HepG2 (cell line): Measurements from ENCODE around the gene POLN. TPM values are rescaled to one million over a fixed set of nuclear protein-coding genes. Genes with fewer than 3 reads are reported as not detected.

ENCODE experiments used
- BRCA1 ChIP-seq: sonication (generic); formaldehyde crosslinking; IDR thresholded peaks from 2 replicates; pipeline ENCODE4 v1.4.0; 2020; ENCODE audit warnings: missing genetic modification reagents
- ERF ChIP-seq: IDR thresholded peaks from 2 replicates; pipeline ENCODE4 v1.6.1; 2018; ENCODE audit warnings: missing biosample characterization, missing genetic modification reagents
- FOSL1 ChIP-seq: sonication (generic); formaldehyde crosslinking; IDR thresholded peaks from 2 replicates; pipeline ENCODE4 v1.9.0; 2021; ENCODE audit warnings: missing genetic modification reagents, borderline replicate concordance
- GMEB2 ChIP-seq: IDR thresholded peaks from 2 replicates; pipeline ENCODE4 v1.6.1; 2016; ENCODE audit warnings: missing biosample characterization, missing genetic modification reagents, low read depth
- HHEX ChIP-seq: IDR thresholded peaks from 2 replicates; pipeline ENCODE4 v1.6.1; 2016; ENCODE audit warnings: control low read depth
- HNF4A ChIP-seq: sonication (generic); formaldehyde crosslinking; IDR thresholded peaks from 2 replicates; pipeline ENCODE4 v1.4.0; 2020; ENCODE audit warnings: missing genetic modification reagents
- HNRNPL ChIP-seq: fragments of 200-400 bp; formaldehyde crosslinking; IDR thresholded peaks from 2 replicates; pipeline ENCODE4 v1.6.1; 2017; ENCODE audit warnings: mild to moderate bottlenecking, low read depth, low read length
- JUNB ChIP-seq: sonication (generic); formaldehyde crosslinking; IDR thresholded peaks from 2 replicates; pipeline ENCODE4 v1.8.0; 2022; ENCODE audit warnings: missing genetic modification reagents, mild to moderate bottlenecking, borderline replicate concordance
- NFIB ChIP-seq: sonication (generic); formaldehyde crosslinking; IDR thresholded peaks from 2 replicates; pipeline ENCODE4 v1.9.0; 2021; ENCODE audit warnings: missing genetic modification reagents, mild to moderate bottlenecking, borderline replicate concordance
- POLR2AphosphoS2 ChIP-seq: IDR thresholded peaks from 2 replicates; pipeline ENCODE4 v1.6.1; 2011; ENCODE audit warnings: low read depth, low read length, improper control_type of control experiment
- RELA ChIP-seq: sonication (generic); formaldehyde crosslinking; IDR thresholded peaks from 2 replicates; pipeline ENCODE4 v1.4.0; 2020; ENCODE audit warnings: missing genetic modification reagents
- RFXAP ChIP-seq: sonication (generic); formaldehyde crosslinking; IDR thresholded peaks from 2 replicates; pipeline ENCODE4 v1.4.0; 2020; ENCODE audit warnings: missing genetic modification reagents, borderline replicate concordance
- SIN3A ChIP-seq: IDR thresholded peaks from 2 replicates; pipeline ENCODE4 v1.6.1; 2011; ENCODE audit warnings: low read depth, mild to moderate bottlenecking, control low read depth, low read length, borderline replicate concordance
- SMARCE1 ChIP-seq: fragments of 450-650 bp; IDR thresholded peaks from 2 replicates; pipeline ENCODE4 v1.6.1; 2017; ENCODE audit warnings: borderline replicate concordance
- TCF7L2 ChIP-seq: IDR thresholded peaks from 2 replicates; pipeline ENCODE4 v1.6.1; 2011; ENCODE audit warnings: mild to moderate bottlenecking, low read depth, low read length, moderate library complexity
- TEAD3 ChIP-seq: optimal IDR thresholded peaks from 2 replicates; pipeline ENCODE3; 2016; ENCODE audit warnings: borderline replicate concordance
- THAP8 ChIP-seq: sonication (generic); formaldehyde crosslinking; IDR thresholded peaks from 2 replicates; pipeline ENCODE4 v1.5.1; 2020; ENCODE audit warnings: missing genetic modification reagents, mild to moderate bottlenecking, borderline replicate concordance
- TP53 ChIP-seq: sonication (generic); formaldehyde crosslinking; conservative IDR thresholded peaks from 2 replicates; pipeline ENCODE4 v1.4.0; 2020; ENCODE audit warnings: missing genetic modification reagents
- TRIM24 ChIP-seq: sonication (generic); formaldehyde crosslinking; IDR thresholded peaks from 2 replicates; pipeline ENCODE4 v1.8.0; 2022; ENCODE audit warnings: mild to moderate bottlenecking, missing genetic modification reagents
- ZFYVE20 ChIP-seq: sonication (generic); formaldehyde crosslinking; IDR thresholded peaks from 2 replicates; pipeline ENCODE4 v1.8.0; 2023; ENCODE audit warnings: low read depth, mild to moderate bottlenecking, moderate library complexity, missing genetic modification reagents, borderline replicate concordance
- ZKSCAN5 ChIP-seq: sonication (generic); formaldehyde crosslinking; IDR thresholded peaks from 2 replicates; pipeline ENCODE4 v1.5.1; 2020; ENCODE audit warnings: mild to moderate bottlenecking, missing genetic modification reagents
- ZMYM3 ChIP-seq: sonication (generic); formaldehyde crosslinking; IDR thresholded peaks from 2 replicates; pipeline ENCODE4 v1.5.1; 2020; ENCODE audit warnings: mild to moderate bottlenecking, missing genetic modification reagents
- ZNF180 ChIP-seq: sonication (generic); formaldehyde crosslinking; IDR thresholded peaks from 2 replicates; pipeline ENCODE4 v1.4.0; 2020; ENCODE audit warnings: low read depth, missing genetic modification reagents, borderline replicate concordance
- ZNF282 ChIP-seq: fragments of 450-650 bp; IDR thresholded peaks from 2 replicates; pipeline ENCODE4 v1.6.1; 2018; ENCODE audit not compliant: partially characterized antibody
- ZNF446 ChIP-seq: sonication (generic); formaldehyde crosslinking; IDR thresholded peaks from 2 replicates; pipeline ENCODE4 v1.5.0; 2020; ENCODE audit warnings: mild to moderate bottlenecking, missing genetic modification reagents
- ZNF496 ChIP-seq: sonication (generic); formaldehyde crosslinking; IDR thresholded peaks from 2 replicates; pipeline ENCODE4 v1.8.1; 2023; ENCODE audit warnings: mild to moderate bottlenecking, moderate library complexity, missing genetic modification reagents; ENCODE audit not compliant: insufficient replicate concordance
- ZNF563 ChIP-seq: sonication (generic); formaldehyde crosslinking; IDR thresholded peaks from 2 replicates; pipeline ENCODE4 v1.8.0; 2022; ENCODE audit warnings: mild to moderate bottlenecking, moderate library complexity, missing genetic modification reagents
- ZNF577 ChIP-seq: sonication (generic); formaldehyde crosslinking; IDR thresholded peaks from 2 replicates; pipeline ENCODE4 v1.4.0; 2020; ENCODE audit warnings: mild to moderate bottlenecking, low read depth, missing genetic modification reagents, borderline replicate concordance
- ZNF629 ChIP-seq: sonication (generic); formaldehyde crosslinking; conservative IDR thresholded peaks from 2 replicates; pipeline ENCODE4 v1.5.0; 2020; ENCODE audit warnings: missing genetic modification reagents
- ZNF773 ChIP-seq: sonication (generic); formaldehyde crosslinking; IDR thresholded peaks from 2 replicates; pipeline ENCODE4 v1.4.0; 2020; ENCODE audit warnings: missing genetic modification reagents, borderline replicate concordance
- ZSCAN22 ChIP-seq: sonication (generic); formaldehyde crosslinking; IDR thresholded peaks from 2 replicates; pipeline ENCODE4 v1.4.0; 2020; ENCODE audit warnings: mild to moderate bottlenecking, missing genetic modification reagents
- polyA plus RNA-seq, 8 experiments: library from polyadenylated mRNA; depleted of rRNA in 3 of 8; stranded (reverse) in 7 of 8; unstranded in 1 of 8; fragments of >200 nt; fragmentation: Illumina TruSeq in 4 of 8; extraction: Trizol in 4 of 8; gene quantifications; 2 replicates each; pipeline versions ENCODE4 v1.2.1 to v1.2.3, GENCODE V29; 2011 to 2016; ENCODE audit warnings: low read depth in 4 of 8, missing spikeins in 1 of 8, mixed read lengths in 1 of 8; ENCODE audit not compliant: insufficient read depth in 1 of 8
- total RNA-seq, 5 experiments: library from RNA; depleted of rRNA; stranded (reverse); fragments of >200 nt; fragmentation: Illumina TruSeq; extraction: Trizol; gene quantifications; 2 replicates each; pipeline ENCODE4 v1.2.3, GENCODE V29; 2016; ENCODE audit warnings: low read depth in 1 of 5

Gene POLN
- total and polyA plus RNA-seq, 2 of the 13 experiments (the other 11 are each of a cell fraction or from before 2014, with no cell fraction given) = 0.93 to 1.5 TPM

- TF ChIP-seq ZSCAN22 (CRISPR knock-in tag) = no peak
- TF ChIP-seq SMARCE1 = no peak
- TF ChIP-seq ZKSCAN5 (CRISPR knock-in tag) = no peak
- no peak for TF ChIP-seq ZNF496 (CRISPR knock-in tag)
- TF ChIP-seq TP53 (CRISPR knock-in tag) = no peak
- TF ChIP-seq JUNB = no peak
- no peak for TF ChIP-seq HNRNPL
- no peak; the same call in 1 of the 2 replicates for TF ChIP-seq RELA
- no peak for TF ChIP-seq ZNF629 (CRISPR knock-in tag)
- TF ChIP-seq RFXAP = peak; percentile 100
- TF ChIP-seq FOSL1 (CRISPR knock-in tag) = no peak
- no peak for TF ChIP-seq HNF4A (CRISPR knock-in tag)
- TF ChIP-seq NFIB (CRISPR knock-in tag) = no peak
- no peak for TF ChIP-seq HHEX
- TF ChIP-seq TCF7L2 = no peak
- no peak for TF ChIP-seq ZMYM3
- TF ChIP-seq GMEB2 (CRISPR knock-in tag) = peak; percentile 53; the same call in 1 of the 2 replicates
- TF ChIP-seq ZNF282 = no peak
- no peak for TF ChIP-seq ZNF577
- TF ChIP-seq ERF = peak; percentile 84
- no peak for TF ChIP-seq POLR2AphosphoS2
- TF ChIP-seq ZNF180 = no peak
- TF ChIP-seq SIN3A = peak; percentile 21; the same call in 1 of the 2 replicates
- TF ChIP-seq ZNF446 (CRISPR knock-in tag) = no peak
- no peak for TF ChIP-seq ZNF773 (CRISPR knock-in tag)
- TF ChIP-seq ZFYVE20 = peak; percentile 74; the same call in 1 of the 2 replicates
- no peak for TF ChIP-seq TEAD3 (CRISPR knock-in tag)
- peak; percentile 93; the same call in 1 of the 2 replicates for TF ChIP-seq ZNF563
- TF ChIP-seq THAP8 = no peak
- TF ChIP-seq BRCA1 = 0 out of 2 replicates have a peak, but pooled peaks have one; percentile 68
- TF ChIP-seq TRIM24 = no peak
Measured at GRCh38 chr4:2262145-2262943, 20.4 kb upstream of the POLN start (continued).
